ENCODE measurements around the gene GPRC5D.

- TF ChIP-seq GATA2 (IDR thresholded peaks at IDR 0.05; ENCODE audit: low read depth, low read length) (no peak), GATA3 (IDR thresholded peaks at IDR 0.05; ENCODE audit: low read depth, low read length) (no peak)
Measured at GRCh38 chr12:12901158-12901791, 50.7 kb downstream of the GPRC5D start.

All from SH-SY5Y (cell line).